ENCODE results near the gene COPS2. TPM values are rescaled to one million over a fixed set of nuclear protein-coding genes. Genes with fewer than 3 reads are reported as not detected.

COPS2 gene
- total RNA-seq, 4 donors from 2014 or later: 48.8 to 76.1 (median 52.6) TPM

DNA sequence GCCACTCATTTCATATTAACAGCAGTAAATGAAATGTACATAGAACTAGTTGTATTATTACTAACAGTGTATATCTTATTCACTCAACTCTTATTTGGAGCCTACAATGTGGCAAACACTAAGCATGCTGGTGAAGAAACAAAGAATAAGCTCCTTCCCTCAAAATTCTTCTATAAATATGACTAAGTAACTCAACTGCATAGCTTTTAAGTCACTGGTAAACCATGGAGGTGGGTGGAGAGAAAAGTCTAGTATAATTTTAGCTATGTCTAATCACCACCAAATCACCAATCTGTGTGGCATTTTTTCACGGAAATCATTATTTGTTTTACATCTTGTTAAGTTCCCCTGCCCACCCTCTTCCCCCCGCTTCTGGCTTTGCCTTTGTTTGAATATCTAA, 17.5 kb downstream of the COPS2 start:
- 90 to 92% methylated on average over 2 of the region's 2 CpGs for WGBS, 2 donors
- intact Hi-C loops (cut with DNase I; ENCODE audit: low total_unique reads): no loop called here
- DNase-seq (ENCODE audit: low spot score in 2 of 2): no peak
- H3K4me3 ChIP-seq (ENCODE audit: low read depth, poor library complexity, severe bottlenecking): no peak overlapping the region
- TF ChIP-seq POLR2A (IDR thresholded peaks at IDR 0.05): no peak
- TF ChIP-seq, protein P1, sequence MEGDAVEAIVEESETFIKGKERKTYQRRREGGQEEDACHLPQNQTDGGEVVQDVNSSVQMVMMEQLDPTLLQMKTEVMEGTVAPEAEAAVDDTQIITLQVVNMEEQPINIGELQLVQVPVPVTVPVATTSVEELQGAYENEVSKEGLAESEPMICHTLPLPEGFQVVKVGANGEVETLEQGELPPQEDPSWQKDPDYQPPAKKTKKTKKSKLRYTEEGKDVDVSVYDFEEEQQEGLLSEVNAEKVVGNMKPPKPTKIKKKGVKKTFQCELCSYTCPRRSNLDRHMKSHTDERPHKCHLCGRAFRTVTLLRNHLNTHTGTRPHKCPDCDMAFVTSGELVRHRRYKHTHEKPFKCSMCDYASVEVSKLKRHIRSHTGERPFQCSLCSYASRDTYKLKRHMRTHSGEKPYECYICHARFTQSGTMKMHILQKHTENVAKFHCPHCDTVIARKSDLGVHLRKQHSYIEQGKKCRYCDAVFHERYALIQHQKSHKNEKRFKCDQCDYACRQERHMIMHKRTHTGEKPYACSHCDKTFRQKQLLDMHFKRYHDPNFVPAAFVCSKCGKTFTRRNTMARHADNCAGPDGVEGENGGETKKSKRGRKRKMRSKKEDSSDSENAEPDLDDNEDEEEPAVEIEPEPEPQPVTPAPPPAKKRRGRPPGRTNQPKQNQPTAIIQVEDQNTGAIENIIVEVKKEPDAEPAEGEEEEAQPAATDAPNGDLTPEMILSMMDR (IDR thresholded peaks at IDR 0.05): no peak

DNA sequence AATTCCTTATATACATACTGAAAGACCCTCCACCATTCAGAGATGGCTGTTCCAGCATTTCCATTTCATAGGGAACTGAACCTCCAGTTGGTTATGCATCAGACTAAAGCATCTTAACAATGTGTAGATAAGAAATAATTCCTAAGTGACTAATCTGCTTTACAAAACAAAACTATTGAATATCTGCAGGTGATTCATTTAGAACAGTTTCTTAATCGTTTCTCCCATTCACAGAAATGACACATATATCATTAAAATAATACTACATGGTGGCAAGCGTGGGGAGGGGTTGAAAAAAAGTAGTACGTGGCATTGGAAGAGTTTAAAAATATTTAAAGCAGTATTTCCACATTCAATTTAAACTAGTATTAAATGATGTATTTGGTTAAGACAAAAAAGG, 19.5 kb downstream of the COPS2 start:
- H3K4me3 ChIP-seq (ENCODE audit: low read depth, poor library complexity, severe bottlenecking): no peak overlapping the region
- 80 to 90% methylated on average over 3 of the region's 3 CpGs for WGBS, 2 donors
- intact Hi-C loops (cut with DNase I; ENCODE audit: low total_unique reads): no loop called here
- DNase-seq (ENCODE audit: low spot score in 2 of 2): no peak
- TF ChIP-seq, protein P1 (IDR thresholded peaks at IDR 0.05): no peak
- TF ChIP-seq POLR2A (IDR thresholded peaks at IDR 0.05): no peak

DNA sequence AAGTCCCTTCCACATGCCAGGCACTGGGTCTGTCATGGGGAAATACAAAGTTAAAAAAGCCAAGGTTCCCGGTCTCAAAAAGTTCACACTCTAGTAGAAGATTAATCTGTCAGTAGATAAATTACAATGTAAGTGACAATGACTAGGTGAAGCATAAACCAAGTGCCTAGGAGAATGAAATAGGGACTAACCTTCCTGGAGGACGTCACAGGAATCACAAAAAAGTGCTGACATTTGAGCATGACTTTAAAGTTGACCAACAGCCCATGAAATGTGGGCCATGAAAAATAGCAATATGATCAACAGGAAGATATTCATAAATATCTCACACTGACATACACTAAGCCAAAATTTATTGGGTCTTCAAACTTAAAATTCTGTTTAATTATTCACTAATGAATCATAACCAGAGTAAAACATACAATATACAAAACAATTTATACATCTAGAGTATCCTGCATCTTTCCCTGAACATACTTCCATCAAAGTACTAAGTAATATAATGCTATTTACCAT, 20.0 kb downstream of the COPS2 start:
- H3K4me3 ChIP-seq (ENCODE audit: low read depth, poor library complexity, severe bottlenecking): no peak overlapping the region
- intact Hi-C loops (cut with DNase I; ENCODE audit: low total_unique reads): no loop called here
- DNase-seq (ENCODE audit: low spot score in 2 of 2): no peak
- WGBS, 2 donors: 84% methylated on average over 2 of the region's 2 CpGs
- no peak for TF ChIP-seq POLR2A (IDR thresholded peaks at IDR 0.05)
- TF ChIP-seq, protein P1 (IDR thresholded peaks at IDR 0.05): no peak

DNA sequence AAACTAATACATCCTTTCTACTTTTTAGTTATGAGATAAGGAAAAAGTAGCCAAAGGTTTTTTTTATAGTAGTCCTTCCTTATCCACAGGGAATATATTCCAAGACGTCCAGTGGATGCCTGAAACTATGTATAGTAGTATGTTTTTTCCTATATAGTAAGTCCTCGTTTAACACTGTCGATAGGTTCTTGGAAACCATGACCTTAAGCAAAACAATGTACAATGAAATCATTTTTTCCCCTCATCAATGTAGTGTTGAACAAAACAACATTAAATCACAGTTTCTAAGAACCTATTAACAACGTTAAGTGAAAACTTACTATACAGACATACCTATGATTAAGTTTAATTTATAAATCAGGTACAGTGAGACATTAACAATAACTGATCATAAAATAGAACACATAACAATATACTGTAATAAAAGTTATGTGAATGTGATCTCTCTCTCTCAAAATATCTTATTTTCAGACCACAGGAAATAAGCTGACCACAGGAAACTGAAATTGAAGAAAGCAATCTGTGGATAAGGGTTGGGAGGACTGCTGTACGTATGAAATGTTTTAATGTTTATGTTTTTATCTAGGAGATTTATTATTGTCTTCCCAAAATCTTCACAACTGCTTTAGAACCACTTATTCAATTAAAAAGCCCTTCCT, 20.6 kb downstream of the COPS2 start:
- no peak for TF ChIP-seq POLR2A (IDR thresholded peaks at IDR 0.05)
- TF ChIP-seq, protein P1 (IDR thresholded peaks at IDR 0.05): no peak
- no peak overlapping the region for H3K4me3 ChIP-seq (ENCODE audit: low read depth, poor library complexity, severe bottlenecking)
- DNase-seq (ENCODE audit: low spot score in 2 of 2): no peak
- intact Hi-C loops (cut with DNase I; ENCODE audit: low total_unique reads): no loop called here
- 73 to 75% methylated on average over 5 of the region's 5 CpGs for WGBS, 2 donors

DNA sequence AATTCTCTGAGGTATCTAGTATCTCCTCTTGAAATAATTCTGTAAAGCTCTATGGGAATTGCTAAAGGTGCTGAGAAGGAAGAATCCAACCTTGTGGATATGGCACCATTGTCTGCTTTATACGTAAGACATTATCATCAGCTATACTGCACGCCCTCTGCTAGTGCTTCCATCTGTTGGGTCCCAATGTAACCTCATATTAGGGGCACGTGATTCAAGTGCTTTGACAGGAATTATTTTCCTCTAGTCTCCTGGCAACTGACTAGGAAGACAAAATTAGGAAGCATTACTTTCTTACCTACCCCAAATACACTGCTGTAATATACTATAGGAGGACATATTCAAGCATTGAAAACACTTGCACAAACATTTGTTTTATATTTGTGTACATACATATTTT, 24.0 kb downstream of the COPS2 start:
- intact Hi-C loops (cut with DNase I; ENCODE audit: low total_unique reads): no loop called here
- TF ChIP-seq POLR2A (IDR thresholded peaks at IDR 0.05): no peak
- TF ChIP-seq, protein P1 (IDR thresholded peaks at IDR 0.05): no peak
- H3K4me3 ChIP-seq (ENCODE audit: low read depth, poor library complexity, severe bottlenecking): no peak overlapping the region
- WGBS, 2 donors: 88% methylated on average over 3 of the region's 3 CpGs
- DNase-seq (ENCODE audit: low spot score in 2 of 2): no peak

DNA sequence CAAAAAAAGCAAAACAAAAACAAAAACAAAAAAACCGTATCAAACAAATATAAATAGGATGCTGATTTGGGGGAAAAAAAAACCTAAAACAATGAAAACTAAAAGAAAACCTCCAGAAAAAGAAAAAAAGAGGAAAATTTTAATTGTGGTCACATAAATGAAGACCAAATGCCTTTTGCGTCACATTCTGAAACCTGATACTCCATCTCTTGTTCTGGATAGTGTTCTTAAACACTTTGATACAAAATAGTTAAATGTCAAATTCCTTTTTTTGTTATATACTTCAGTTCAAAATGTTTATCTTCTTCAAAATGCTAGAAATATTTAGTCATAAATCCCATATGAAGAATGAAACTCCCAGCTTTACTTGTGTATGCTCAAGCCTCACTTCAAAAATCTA, 31.0 kb downstream of the COPS2 start:
- 60 to 86% methylated on average over 2 of the region's 2 CpGs for WGBS, 2 donors
- H3K4me3 ChIP-seq (ENCODE audit: low read depth, poor library complexity, severe bottlenecking): no peak overlapping the region
- intact Hi-C loops (cut with DNase I; ENCODE audit: low total_unique reads): no loop called here
- TF ChIP-seq POLR2A (IDR thresholded peaks at IDR 0.05): no peak
- TF ChIP-seq, protein P1 (IDR thresholded peaks at IDR 0.05): no peak
- no peak for DNase-seq (ENCODE audit: low spot score in 2 of 2)
